ENCODE data around the gene BAIAP2.

BAIAP2 gene

DNA sequence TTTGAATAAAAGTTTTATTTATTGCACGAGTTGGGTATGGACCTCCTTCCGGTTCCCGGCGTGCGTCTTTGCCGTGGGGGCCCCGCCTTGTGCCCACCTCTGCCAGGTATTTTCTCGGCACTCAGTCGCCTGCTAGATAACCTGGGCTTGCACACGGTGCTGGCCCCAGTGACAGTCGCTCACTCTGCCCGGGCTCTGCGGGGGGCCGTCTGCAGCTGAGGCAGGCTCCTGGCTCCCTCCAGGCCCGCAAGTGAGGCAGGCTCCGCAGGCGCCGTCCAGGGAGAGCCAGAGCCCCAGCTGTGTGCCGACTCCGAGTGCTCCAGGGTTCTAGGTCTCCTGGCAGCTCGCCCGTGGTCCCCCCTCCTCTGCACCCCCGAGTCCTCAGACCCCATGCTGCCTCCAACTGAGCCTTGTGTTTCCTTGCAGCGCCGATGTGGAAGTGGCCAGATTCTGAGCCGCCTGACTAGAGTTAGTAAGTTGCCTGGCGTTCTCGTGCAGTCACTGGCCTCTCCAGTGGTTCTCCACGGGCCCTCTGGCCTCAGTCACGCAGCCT, 75.6 kb downstream of the BAIAP2 start:
- no peak for DNase-seq (ENCODE audit: low spot score)

- no peak for DNase-seq (ENCODE audit: low spot score)
These were observed 76.1 kb downstream of the BAIAP2 start for GRCh38 chr17:81111066-81111465.

- no peak for DNase-seq (ENCODE audit: low spot score)
These were observed 77.5 kb downstream of the BAIAP2 start for GRCh38 chr17:81112450-81112849.

DNA sequence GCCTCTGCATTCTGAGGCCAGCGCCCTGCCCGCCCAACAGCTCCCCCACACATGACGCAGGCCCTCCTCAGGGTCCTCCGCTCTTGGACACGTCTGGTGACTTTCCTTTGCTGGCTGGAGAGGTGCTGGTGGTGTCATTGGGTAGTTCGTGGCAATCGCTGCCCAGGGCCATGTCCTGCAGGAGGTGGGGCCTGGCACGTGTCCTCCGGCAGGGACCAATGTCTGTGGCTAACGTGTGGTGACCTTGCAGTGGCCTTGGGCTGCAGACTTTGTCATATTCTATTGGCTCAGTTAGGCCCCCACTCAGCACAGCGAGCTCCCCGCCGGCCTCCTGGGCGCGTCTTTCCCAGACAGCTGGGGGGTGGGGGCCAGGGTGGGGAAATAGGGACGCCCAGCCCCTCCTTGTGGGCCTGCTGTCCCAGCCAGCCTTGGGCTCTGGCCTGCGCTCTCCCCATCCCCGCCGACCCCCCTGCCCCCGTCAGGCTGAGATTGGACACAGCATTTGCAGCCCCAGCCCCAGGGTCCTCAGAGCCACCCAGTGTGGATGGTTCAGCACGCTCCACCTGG, 78.3 kb downstream of the BAIAP2 start:
- no peak for DNase-seq (ENCODE audit: low spot score)

GRCh38 chr17:81114351-81115093, 79.6 kb downstream of the BAIAP2 start:
- DNase-seq (ENCODE audit: low spot score), result no peak

DNA sequence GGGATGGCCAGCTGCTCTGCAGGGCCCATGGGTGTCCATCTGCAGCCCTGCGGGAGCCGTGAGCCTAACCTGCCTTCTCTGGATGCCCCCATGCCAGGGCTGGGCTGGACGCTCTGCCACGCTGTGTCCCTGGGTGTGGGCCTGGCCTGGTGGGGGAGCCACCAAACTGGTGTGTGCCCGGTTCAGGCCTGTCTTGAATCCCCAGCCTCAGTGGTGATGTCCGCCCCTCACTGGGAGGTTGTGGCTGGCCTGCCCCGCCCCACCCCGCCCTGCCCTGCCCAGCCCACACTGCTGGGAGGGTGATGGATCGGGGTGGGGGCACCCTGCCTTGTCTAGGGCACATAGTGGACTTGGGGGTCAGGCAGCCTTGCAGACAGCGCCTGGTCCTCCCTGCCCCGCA, 80.3 kb downstream of the BAIAP2 start:
- DNase-seq (ENCODE audit: low spot score), result no peak

DNA sequence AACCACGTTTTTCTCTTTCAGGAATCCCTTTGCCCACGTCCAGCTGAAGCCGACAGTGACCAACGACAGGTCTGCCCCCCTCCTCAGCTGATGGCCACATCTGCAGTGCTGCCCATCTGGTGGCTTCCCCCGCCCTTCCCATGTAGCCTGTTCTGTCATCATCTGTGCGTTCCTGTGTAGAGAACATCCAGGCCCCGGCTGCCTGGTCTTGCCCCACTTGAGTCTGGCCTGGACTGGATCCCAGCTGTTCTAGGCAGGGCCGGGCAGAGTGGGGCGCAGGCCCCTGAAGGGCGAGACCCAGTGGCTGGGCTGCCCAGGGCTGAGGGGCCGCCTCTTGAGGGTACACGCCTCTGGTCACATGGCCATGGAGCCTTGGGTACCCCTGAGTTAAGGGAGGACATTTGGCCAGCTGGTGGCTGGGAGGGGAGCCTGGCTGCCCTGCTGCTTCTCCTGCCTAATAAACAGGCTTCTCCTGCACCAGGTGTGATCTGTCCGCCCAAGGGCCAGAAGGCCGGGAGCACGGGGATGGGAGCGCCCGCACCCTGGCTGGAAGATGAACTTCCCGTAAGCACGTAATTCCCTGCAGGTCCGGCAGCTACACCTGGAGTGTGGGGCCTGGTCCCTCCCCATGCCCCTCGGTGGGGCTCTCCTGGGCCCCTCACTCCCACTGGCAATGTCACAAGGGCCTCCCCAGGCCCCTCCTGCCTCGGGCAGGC, 81.0 kb downstream of the BAIAP2 start:
- DNase-seq (ENCODE audit: low spot score), result no peak

- no peak for DNase-seq (ENCODE audit: low spot score)
These were observed 81.8 kb downstream of the BAIAP2 start for GRCh38 chr17:81116704-81117103.

DNA sequence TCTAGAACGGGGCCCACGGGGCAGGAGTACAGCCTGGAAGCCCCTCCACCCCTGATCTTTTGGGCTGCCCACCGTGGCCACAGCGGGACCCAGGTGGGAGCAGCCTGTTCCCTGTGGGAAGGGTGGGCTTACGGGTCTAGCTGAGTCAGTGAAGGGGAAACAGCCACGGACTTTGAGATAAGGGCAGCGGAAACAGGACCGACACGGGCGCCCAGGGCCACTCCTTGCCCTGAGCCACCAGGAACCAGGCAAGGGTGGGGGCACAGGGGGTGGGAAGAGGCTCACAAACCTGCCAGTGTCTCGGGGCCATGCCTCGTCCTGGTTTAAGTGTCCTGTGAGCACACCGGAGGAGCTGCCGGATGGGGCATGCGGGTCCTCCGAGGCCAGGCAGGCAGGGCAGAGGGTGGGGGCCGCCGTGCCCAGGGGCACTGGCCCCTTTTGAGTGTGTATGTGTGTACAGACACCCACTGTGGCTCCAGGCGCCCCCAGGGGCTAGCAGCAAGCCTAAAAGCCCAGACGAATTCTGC, 82.8 kb downstream of the BAIAP2 start:
- no peak for DNase-seq (ENCODE audit: low spot score)

DNA sequence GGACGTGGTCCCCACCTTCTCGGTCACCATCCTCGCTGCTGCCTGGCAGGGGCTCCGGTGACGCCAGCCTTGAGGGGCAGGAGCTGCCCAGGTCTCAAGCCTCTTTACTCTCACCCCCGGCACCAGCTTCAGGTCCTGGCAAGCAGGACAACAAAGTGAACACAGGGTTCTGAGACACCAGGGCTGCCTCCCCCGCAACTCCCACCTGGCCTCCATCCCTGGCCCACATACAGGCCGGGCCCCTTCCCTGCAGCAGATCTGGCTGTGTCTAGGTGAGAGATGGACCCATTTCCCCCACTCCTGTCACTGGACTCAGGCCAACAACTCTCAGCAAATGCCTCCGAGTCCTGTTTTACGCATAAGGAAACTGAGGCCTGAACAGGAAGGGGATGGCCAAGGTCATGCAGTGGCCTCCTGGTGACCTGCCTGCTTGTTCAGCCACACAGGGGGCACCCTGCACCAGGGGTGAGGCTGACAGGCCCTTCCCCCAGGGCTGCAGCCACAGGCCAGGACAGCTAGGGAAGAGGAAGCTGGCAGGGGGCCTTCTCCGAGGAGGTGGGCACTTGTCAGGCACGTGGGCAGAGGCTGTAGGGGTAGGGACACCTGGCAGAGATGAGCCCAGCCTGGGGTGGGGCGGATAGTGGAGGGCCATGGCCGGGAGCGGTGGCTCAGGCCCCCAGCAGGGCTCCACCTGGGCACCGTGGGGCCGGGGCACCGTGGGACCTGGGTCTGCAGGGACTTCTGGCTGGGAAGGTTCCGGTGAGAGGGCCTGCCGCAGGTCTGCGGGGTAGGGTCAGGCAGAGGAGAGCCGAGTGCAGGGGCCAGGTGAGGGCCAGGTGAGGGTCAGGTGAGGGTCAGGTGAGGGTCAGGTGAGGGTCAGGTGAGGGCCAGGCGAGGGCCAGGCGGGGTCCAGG, 83.6 kb downstream of the BAIAP2 start:
- DNase-seq (ENCODE audit: low spot score), result no peak

DNA sequence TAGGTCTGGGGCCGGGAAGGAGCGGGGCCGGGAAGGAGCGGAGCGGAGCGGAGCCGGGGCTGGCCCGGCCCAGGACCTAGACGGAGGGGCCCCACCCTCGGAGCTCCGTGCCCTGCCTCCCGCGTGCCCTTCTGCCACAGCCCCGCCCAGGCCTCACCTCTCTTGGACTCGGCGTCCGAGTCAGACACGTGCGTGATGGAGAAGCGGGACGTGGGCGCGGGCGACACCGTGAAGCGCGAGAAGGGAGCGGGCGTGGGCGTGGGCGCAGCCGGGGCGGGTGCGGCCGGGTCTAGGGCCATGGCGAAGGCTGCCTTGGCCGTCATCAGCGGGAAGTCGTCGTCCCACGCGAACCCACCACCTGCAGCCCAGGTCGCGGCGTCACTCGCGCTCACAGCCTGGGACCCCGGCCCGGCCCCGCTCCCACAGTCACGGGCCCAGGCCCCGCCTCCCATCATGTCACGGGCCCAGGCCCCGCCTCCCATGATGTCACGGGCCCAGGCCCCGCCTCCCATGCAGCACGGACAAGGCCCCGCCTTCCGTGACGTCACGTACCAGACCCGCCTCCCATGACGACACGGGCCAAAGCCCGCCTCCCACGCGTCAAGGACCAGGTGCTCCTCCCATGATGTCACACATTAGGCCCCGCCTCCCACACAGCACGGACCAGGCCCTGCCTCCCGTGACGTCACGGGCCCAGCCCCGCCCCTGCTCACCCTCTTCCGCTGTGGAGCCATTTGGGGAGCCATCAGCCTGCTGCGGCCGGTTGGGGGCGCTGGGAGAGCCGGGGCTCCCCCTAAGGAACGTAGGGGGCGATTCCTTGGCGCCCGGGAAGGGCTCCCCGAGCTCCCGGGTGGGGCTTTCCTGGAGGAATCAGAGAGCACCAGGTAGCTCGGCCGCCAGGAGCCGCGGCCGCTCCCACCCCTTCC, 84.5 kb downstream of the BAIAP2 start:
- peak; percentile 97 for DNase-seq (ENCODE audit: low spot score)

GRCh38 chr17:81120149-81120484, 85.2 kb downstream of the BAIAP2 start:
- DNase-seq (ENCODE audit: low spot score), result no peak

DNA sequence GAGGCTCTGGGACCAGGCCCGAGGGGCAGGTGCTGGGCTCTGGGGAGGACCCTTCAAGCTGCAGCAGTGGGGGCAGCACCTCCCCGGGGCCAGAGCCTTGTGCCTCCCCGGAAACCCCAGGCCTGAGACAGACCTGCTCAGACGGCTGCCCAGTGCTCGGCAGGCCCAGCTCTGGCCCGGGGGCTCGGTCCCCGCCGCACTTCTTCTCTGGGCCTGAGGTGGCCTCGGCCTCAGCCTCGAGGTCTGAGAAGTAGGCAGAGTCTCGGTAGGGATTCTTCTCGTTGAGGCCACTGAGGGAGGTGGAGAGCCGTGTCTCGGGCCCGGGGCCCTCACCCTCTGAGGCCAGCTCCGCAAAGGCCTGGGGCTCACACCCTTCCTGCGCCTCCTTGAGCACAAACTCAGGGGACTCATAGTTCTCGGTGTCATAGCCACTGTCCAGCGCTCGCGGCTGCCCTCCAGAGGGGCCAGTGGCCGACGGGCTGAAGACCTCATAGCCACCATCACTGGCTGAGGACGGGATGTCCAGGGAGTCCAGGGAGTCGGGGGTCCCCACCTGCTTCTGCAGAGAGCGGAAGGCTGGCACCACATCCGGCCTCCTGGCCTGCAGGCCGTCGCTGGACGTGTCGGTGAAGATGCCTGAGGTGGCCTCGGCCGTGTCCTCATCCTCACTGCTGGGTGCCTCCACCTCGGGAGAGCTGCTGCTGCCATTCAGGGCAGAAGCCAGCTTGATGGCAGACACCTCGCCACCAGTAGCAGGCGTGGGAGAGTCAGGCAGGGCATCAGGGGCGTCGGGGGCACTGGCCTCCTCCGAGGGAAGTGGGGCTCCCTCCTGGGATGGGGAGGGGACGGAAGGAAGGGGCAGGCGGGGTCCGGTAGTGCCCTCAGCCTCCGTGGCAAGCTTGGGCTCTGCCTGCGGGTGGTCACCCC, 86.0 kb downstream of the BAIAP2 start:
- DNase-seq (ENCODE audit: low spot score), result no peak

DNA sequence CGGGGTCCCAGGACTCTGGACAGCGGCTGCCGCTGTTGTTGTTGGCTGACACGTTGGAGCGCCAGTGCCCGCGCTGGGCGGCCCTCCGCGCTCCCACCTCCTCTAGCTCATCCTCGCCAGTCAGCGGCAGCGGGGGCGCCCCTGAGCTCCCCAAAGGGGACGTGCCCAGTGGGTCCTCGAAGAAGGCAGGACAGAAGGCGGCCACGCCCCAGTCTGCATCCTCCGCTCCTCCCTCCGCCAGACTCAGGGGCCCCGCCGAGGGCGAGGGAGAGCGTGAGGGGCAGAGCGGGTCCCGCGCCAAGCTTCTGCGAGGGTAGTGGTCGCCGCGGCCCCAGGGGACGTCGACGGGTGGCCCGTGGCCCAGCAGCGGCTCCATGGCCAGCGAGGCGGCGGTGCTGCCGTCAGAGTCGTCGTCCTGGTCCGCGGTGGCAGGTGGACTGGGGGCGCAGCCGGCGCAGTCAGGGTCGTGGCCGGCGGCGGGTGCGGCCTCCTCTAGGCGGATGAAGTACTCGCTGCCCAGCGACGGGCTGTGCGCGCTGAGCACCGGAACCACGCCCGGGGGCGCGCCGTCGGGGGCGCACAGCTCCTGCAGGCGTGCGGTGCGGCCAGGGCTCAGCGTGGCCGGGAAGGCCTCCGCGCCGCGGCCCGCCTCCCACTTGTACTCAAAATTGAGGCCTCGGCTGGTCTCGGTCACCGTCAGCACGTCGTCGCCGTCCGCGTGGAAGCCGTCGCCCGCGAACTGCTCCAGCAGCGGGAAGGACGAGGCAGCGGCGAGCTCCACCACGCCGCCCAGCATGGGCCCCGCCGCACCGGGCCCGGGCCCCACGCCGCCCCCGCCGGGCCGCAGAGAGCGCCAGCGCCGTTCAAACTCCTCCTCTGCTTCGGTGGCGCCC, 87.1 kb downstream of the BAIAP2 start:
- DNase-seq (ENCODE audit: low spot score), result no peak

GRCh38 chr17:81123052-81124048, 88.4 kb downstream of the BAIAP2 start:
- DNase-seq (ENCODE audit: low spot score), result no peak

GRCh38 chr17:81124377-81124776, 89.4 kb downstream of the BAIAP2 start:
- DNase-seq (ENCODE audit: low spot score), result no peak

DNA sequence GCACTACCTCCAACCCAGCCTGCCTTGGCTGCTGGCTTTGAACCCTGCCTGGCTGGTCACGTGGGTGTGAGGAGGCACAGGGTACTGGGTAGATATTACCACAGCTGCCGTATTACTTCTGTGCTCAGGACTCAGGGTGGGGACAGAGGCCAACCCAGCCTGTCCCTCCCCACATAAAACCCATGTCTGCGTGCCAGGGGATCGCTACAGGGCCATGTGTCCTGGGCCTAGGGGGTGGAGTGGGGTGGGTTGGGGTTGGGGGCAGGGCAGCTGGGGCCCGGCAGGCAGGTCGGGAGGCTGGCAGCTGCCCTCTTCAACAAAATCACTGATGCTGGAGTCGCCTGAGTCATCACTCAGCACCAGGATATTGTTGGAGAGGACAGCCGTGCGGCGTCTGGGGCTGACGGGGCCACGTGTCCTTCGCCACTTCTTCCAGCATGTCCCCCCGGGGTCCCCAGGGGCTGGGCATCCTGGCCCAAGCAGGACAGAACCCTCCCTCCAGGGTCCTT, 90.7 kb downstream of the BAIAP2 start:
- DNase-seq (ENCODE audit: low spot score), result no peak

Measured in GM03348 (cell line).